HG02571 (cell line): Measurements from ENCODE around the gene EPGN.
"Not testable (repeated sequence)": the region's sequence is repeated elsewhere in the genome, so short reads cannot be mapped to it uniquely, and the experiment has no call there.

ENCODE experiments used
- ATAC-seq: cut with Tn5 transposase; IDR thresholded peaks from one replicate; pipeline ENCODE4 v1.9.1; 2021; ENCODE audit warnings: mild to moderate bottlenecking, moderate library complexity; ENCODE audit not compliant: unreplicated experiment

The EPGN gene

DNA sequence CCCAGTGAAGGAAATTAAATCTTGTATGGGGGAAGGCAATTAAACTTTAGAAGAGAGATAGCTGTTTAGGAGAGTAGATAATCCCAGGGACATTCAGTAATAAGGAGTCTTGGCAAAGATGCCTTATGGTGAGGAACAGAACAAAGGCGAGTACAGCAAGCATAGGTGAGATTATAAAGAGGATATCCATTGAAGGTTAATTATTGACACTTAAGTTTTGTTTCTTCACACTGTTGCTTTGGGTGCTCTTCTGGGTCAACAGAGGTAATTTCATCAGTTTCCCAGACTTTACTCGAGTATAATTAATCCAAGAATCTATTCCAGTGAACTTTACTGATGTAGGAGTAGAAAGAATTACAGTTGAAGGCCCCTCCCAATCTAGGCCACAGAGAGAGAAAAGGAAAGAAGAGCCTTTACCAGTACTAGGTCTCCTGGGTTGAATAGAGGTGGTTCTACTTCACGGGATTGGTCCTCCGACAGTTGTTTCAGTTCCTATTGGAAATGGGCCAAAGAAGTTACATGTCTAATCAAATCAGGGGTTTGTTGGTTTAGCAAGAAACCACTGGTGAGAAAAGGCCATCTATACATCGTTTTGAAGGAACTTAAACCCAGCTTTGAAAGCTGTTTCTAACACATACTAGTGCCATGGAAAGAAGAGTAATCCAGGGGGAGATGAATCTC lies 27.2 kb downstream of the EPGN start:
- ATAC-seq = peak; percentile 81

DNA sequence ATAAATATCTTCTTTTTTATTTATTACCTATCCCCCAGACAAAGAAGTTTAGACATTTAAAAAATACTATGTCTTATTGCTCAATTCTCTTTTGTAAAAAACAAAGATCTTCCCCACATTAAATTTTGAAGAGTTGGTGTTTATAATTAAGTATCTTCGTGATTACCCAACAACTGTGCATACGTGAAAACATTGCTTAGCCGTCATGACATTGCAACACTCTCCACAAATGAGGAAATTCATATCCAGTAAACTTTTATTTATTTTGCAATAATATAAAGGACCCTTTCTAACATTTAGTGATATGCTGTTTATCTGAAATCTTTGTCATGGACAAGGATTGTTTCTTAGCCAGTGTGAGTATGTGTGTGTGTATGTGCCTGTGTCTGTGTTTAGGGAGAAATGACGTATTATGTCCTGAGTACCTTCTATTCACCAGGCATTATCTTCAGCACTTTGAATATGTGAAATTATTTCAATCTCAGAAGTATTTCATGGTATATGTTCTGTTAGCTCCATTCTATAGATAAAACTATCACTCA lies 30.6 kb downstream of the EPGN start:
- no peak for ATAC-seq

DNA sequence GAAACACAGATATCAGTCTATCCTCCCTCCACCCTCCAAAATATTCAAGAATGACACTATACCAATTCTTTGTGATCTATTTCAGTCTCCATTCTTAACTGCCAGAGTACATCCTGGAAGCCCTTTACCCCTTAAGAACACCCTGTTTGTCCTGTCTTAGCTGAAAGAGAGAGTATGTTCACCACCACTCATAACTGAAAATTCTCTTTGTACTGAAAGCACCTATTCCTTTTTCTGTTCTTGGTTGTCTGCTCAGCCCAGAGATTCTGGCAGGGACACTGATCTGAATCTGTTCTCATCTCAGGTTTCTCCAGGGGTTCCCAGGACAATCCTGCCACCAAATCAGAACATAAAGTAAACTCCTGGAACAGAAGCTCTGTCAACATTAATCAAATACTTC lies 31.2 kb downstream of the EPGN start:
- ATAC-seq = no peak

DNA sequence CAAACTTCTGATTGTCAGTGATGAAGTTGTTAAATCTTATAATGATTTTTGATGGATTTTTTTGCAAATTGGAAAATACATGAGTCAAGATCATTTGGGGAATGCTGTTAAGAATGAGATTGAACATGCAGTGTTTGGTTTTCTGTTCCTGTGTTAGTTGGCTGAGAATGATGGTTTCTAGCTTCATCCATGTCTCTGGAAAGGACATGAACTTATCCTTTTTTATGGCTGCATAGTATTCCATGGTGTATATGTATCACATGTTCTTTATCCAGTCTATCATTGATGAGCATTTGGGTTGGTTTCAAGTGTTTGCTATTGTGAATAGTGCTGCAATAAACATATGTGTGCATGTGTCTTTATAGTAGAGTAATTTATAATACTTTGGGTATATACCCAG lies 32.2 kb downstream of the EPGN start:
- not testable (repeated sequence) for ATAC-seq

DNA sequence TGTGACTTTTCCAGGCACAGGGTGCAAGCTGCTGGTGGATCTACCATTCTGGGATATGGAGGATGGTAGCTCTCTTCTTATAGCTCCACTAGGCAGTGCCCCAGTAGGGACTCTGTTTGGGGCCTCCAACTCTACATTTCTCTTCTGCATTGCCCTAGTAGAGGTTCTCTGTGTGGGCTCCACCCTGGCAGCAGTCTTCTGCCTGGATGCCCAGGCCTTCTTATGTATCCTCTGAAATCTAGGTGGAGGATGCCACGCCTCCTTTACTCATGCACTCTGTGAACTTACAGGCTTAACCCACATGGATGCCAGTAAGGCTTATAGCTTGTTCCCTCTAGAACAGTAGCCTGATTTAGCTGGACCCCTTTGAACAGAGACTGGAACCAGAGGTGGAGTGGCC lies 35.8 kb downstream of the EPGN start:
- ATAC-seq = no peak

DNA sequence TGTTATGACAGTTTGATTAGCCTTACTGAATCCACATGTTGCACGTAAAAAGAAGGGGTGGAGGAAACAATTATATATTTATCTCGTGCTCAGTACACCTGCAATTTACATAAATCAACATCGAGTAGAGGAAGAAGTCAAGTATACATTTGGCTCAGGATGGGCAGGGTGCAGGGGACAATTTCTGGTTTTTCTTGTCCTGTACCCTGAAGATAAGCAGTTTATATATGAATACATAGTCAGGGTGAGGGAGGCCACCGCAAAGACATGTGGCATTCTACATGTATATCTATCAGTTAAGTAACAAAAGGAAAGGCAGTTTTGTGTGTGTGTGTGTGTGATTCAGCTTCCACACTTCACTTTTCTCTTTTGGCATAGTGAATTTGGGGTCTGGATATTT lies 45.6 kb downstream of the EPGN start:
- no peak for ATAC-seq

DNA sequence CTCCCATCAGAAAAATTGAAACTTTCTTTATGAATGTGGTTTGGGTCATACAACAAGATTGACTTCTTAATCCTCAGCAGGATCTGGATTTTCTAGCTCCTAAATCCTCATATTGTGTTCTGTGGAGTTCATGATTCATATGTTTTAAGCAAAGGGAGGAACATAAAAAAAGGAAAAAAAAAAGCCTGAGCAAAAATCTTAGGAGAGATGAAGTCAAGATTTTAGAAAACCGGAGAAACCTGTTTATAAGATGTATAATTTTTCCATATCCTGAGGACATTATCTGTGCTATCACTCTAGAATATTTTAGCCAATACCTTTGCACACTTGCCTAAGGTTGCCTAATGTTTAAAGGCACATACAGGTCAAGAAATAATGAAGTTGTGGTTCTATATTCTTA lies 49.7 kb downstream of the EPGN start:
- ATAC-seq = no peak

DNA sequence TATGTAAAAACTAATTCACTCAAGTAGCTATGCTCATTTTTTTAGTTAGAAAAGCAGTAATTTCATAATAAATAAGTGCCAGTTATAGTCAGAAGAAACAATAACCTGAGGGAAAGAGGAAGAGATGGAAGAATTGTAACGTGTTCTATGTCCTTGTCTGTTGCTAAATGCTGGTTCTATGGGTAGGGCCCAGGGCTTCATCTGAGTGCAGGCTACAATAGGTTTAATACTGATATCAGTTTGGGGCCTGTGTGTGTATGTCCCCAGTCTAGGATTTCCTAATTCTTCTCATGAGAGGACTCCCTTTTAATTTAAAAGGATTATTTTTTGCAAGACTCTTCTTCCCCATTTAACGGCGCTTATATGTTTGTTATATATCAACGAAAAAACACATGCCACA lies 53.4 kb downstream of the EPGN start:
- no peak for ATAC-seq

DNA sequence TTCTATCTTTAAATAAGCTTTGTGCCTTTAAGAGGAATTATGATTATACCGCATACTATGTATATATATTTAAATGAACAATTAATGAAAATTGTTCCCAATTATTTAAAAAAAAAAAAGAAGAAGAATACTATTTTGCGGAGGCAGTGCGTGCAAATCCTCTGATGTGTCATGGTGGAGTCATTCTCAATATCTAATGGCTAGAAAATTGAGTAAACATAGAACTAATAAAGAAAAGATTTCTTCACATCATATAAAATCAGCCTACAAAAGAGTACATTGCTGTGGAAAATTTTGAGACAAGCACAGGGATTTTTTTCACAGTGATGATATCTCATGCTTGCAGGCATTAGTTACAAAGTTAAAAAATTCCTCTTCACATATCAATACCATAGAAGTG lies 54.1 kb downstream of the EPGN start:
- ATAC-seq = no peak

DNA sequence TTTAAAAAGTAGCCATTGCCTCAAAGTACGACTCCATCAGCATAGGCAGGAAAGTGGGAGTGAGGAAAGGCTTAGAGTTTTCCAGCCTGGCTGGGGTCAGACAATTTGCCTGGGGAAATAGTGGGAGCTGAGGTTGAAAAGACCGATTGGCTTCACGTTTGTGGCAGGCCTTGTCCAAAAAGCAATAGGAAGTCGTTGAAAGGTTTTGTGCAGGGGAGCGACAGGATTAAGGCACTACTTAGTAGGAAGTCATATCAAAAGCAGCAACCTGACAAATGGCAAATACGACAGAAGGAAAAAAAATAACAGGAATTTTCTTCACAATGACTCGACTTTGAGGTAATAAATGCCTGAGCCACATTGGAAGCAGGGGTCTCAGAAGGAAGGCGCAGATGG lies 56.0 kb downstream of the EPGN start:
- ATAC-seq = no peak

DNA sequence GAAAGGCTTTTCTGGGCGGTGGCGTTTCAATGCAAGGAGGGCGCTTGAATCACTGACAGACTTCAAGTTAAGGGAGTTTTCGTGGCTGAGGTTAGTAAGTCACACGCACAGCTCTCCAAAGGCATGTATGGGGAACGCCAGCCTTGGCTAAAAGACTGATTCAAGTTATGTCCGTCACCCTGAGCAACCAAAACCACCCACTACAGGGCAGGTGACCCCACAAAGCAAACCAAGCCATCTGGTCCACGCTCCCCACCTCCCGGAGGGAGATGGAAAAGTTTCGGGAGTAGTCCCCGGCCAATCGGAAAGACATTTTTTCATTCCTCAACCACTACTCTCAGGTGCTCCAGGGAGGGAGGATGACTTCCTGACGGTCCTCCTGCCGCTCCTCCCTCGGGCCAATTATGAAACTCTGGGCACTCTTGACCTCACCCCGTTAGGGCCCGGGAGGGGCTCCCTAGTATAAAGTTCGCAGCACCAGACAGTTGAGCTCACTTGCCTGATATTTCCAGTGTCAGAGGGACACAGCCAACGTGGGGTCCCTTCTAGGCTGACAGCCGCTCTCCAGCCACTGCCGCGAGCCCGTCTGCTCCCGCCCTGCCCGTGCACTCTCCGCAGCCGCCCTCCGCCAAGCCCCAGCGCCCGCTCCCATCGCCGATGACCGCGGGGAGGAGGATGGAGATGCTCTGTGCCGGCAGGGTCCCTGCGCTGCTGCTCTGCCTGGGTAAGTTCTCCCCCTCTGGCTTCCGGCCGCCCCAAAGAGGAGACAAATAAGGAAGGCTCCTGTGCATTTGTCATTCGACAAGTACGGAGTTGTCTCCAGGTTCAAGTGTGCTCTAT lies 56.6 kb downstream of the EPGN start, which contains the start of gene EREG:
Gene EREG (plus strand): TSS at position 494 of the 840 bp plus-strand sequence. CDS start 164 bp downstream, at position 658.
- peak; percentile 41 for ATAC-seq

DNA sequence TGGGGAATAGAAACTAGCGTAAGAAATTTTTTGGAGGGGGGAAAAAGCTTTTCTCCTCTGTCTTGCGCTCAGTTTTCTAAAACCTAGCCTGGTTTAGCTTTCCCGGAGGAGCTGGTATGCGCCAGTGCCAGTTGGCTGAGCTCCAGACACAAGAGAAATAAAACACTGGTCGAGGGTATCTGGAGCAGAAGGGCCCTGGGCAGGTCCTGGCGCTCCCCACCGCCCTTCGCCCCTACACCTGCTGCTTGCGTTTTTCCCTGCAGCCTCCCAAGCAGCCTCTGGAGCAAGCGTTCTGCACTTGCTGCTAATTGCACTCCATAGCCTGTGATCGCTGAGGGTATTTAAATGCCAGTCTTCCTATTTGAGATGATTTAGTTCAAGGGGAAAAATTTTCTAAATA lies 57.5 kb downstream of the EPGN start:
- ATAC-seq = no peak
